Measurements from ENCODE around the gene GOPC.

GOPC gene

DNA sequence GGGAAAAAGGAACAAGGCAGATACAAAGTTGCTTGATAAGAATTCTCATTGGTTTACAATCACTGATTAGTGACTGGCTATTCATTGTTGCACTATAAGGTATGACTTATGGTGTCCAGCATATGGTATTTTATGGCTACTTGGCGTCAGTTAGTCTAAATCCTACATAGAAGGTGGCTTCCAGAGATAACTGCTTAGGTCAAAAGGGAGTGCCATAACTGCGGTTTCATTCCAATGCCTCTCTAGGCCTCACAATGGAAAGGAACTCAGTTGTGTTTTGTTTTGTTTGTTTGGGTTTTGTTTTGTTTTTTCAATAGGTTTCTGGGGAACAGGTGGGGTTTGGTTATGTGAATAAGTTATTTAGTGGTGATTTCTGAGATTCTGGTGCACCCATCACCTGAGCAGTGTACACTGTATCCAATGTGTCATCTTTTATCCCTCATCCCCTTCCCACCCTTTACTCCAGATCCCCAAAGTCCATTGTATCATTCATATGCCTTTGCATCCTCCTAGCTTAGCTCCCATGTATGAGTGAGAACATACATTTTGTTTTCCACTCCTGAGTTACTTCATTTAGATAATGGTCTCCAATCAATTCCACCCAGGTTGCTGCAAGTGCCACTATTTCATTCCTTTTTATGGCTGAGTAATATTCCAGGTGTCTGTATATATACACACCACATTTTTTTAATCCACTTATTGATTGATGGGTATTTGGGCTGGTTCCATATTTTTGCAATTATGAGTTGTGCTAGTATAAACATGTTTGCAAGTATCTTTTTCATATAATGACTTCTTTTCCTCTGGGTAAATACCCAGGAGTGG lies 7.0 kb downstream of the GOPC start:
- no peak for DNase-seq

DNA sequence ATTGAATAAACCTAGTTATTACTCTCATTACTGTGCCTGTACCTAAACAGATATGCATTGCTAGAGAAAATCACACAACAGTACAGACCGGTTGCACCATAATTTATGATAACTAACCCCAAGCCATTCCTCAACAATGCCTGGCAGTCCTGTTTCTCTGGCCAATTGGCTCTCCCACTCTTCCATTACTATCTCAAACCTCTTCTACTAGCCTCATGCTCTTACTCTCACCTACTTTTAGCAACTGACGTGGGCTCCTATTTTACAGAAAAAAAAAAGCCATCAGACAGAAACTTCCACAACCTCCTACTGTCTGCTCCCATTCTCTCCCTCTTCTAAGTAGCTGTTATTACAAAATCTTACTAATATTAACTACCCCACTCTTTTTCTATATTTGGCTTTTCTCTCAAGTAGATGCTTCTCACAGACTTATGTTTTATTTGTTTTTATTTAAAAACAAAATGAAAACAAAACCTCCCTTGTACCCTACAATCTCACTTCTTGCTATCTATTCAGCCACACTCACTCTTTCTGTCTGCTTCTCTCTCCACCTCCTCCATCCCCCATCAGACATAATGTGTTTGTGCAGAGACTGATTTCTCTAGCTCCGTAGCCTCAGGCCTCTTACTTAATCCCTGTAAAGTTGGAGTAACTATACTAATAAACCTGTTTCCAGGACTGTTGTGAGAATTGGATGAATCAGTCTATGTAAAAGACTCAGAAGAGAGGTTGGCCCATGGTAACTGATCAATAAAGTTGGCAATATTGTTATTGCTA lies 9.1 kb downstream of the GOPC start:
- DNase-seq, result no peak

DNA sequence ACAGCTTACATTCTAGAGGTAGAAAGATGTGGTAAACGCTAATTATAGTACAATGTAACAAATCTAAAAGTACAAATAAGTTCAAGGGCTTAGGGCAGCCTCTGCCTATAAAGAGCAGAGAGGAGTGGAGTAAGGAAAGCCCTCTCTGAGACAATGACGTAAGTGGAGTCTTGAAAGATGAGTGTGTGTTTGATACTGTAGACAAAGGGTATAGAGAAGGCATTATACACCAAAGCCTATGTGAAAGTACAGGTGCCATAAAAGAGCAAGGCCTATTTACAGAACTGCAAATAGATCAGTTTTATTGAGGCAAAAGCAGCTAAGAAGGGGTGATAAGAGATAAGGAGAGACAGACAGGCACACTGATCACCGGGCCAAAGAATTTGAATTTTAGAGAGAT lies 10.9 kb downstream of the GOPC start:
- no peak for DNase-seq

DNA sequence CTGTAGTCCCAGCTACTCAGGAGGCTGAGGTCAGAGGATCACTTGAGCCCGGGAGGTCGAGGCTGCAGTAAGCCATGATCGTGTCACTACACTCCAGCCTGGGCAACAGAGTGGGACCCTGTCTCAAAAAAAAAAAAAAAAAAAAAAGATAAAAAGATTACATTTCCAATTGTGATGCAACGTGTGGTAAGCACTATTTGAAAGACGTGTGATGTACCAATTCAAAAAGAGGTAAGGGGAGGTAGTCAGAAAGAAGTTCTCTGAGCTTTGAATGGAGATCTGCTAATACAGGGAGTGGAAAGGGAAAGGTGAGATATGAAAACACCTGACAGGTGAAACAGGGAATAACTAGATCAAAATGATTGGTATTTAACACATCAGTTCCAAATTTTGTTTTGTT lies 11.9 kb downstream of the GOPC start:
- DNase-seq, result no peak

DNA sequence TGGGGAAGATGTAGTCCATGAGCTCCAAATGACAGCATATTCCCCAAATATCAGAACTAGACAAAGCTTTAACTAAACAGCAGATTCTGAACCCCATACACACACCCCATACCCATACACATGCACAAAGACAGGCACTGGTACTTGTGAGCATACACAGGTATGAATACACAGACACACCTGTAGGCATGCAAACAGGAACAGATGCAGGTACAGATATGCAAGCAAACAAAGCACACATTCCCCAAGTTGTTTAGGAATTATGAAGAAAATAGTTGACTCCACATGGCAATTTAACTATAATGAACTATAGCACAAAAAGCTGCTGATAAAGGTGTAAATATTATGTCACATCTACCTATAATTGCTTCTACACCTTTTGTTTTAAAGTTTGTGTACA lies 16.7 kb downstream of the GOPC start:
- DNase-seq, result no peak

DNA sequence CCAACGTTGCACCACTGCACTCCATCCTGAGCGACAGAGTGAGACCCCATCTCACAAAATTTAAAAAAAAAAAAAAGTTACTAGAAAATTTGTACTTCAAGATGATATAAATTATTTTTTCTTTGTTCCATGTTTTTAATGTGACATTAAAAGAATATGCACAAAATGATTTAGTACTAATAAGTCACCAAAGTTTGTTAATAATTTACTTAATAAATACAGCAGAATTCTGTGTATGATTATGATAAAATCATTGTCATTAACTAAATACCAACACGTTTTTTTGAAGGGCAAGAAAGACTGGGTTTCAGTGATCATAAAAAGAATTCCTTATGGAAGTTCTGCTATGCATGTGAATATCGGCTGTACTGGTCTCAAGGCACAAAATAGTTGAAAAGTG lies 28.1 kb downstream of the GOPC start:
- no peak for DNase-seq

DNA sequence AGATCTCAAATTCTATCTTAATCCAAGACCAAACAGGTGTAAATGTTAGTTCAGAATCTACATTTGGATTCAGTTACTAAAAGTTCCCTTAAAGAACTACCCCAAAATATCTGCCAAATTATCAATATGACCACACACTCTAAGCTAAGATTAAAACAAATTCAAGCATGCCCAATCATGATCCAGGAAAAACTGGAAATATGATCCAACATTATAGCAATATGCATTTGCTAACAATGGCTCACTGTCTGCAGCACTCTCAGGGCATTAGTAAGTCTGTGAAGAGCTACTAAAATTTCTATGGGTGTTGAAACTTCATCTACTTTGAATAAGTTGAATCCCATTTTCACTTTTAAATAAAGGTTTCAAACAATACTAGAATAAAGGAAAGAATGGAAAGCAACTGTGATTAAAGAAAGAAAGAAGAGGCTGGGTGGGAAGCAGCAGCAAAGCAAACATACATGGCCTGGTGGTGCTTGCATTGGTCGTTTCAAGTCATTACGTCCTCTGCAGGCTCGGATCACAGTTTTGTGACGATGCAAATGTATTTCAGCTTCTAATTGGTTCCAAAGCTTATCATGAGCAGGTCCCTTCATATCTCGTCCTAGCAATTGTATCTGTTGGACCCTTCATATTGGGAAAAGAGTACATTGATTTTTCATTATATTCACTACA lies 29.2 kb downstream of the GOPC start:
- DNase-seq, result no peak

DNA sequence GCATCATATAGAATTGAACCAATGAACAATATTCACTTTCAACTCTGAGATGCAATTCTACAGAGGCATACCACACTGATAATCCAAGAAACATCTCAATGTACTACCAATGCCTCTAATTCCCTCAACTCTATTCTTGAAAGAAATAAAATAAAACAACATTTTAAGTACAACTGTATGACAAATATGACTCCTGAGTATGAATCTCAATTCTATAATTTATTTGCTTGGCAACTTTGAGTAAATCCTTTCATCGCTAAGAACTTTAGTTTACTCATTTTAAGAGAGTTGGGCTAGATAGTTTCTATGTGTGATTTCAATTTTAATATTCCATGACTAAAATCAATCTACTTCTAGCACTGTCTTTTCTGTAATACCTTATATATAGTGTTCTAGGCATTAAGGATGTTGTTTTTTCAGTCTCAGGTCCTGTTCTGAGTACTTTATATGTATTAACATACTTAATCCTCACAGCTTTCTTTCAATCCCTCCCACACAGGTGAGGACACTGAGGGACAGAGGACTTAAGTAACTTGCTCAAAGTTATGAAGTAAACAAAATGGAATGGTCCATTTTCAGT lies 33.4 kb downstream of the GOPC start:
- no peak for DNase-seq

DNA sequence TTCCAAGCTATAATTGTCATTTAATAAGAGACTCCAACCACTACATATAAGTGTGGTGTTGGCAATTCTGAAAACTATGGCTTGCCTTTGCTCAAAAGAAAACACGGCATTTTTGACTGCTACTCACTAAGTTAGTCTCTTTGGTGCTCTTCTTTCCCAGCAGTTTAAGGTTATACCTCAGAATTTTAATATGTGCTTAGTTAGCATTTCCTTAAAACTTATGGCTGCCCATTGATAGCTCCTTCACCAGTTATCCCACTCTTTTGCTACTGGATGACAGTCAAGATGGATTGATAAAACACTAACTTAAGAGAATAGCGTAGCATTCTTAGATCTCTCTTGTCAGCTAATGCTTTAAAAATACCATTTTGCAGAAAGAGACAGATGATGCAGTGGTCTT lies 34.1 kb downstream of the GOPC start:
- no peak for DNase-seq

DNA sequence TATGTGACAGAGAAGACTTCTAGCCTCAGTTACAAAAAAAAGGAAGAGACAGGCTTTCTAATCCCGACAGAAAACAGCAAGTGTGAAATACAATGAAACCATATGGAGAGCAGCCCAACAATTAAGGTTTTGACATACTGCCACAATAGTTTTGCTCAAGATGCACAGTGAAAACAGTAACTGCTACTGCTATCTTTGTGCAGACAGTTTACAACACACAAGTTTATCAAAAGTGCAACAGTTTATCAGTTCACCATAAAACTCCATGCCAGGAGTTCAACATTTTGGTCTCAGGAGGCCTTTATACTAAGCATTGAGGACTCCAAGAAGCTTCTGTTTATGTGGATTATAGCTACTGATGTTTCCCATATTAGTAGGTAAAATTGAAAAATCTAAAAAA lies 37.6 kb downstream of the GOPC start:
- no peak for DNase-seq

DNA sequence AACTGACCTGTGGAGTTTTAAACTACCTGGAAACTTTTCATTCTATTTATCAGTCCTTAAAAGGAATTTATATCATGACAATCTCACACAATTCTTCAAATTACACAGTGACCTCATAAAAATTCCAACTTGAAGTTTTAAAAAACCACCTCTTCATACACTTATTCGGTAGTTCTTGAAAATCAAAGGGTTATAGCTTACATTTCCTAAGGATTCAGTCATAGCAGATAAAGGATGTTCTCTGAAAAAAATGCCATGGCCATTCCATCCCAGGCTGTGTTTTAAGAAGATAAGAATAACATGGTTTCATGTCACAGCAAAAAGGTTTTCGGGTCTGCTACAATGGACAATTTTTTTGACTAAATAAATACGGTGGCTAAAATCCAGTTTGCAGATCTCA lies 41.2 kb downstream of the GOPC start:
- DNase-seq, result no peak

DNA sequence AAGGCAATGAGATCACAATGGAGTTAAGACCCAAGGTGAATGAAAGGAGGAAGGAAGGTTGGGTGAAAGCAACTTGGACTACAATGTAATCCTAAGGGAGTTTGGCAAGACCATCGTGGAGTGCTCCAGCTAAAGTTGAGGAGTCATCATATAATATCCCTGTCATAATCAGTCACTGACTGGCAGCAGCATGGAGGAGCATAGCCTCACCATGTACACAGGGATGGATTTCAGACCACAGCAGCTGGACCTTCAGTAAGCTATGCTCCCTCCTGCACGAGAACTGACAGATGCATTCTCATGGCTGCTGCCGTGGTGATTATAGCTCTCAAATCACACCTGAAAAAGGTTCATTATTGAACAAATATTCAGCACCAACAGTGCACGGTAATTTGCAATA lies 43.0 kb downstream of the GOPC start:
- no peak for DNase-seq

DNA sequence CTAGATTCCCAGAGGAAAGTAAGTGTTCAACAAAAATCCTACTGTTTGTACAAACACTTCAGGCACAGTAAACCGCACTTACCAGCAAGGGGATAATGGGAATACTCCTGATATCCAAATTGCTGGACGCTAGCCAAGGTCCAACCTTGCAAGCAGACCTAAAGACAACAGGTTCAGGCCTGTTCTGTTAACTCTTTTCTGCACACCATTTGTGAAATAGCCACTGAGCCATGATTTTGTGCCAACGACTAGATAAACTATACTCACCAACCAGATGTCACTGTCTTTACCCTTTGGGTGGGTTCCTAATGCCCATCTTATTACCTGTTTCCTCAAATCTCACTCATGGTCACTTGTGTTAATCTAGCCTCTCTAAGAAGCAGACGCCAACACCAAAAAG lies 43.5 kb downstream of the GOPC start:
- no peak for DNase-seq

DNA sequence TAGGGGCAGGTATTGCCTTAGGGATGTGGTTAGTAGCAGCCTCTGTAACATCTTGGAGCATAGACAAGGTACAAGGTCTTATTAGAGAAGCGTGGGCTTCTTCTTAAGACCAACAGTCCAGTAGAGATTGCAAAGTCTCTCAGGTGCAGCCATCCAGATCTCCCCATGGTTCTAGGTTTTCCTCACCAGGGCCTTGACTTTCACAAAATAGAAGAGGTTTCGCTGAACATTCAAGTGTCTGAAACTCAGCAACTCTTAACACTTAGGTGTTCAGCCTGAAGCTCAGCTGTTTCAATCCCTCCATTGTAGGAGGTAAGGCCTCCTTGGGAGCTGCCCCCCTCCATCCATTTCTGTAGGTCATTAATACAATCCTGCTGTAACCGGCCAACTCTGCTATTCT lies 44.4 kb downstream of the GOPC start:
- DNase-seq, result no peak

DNA sequence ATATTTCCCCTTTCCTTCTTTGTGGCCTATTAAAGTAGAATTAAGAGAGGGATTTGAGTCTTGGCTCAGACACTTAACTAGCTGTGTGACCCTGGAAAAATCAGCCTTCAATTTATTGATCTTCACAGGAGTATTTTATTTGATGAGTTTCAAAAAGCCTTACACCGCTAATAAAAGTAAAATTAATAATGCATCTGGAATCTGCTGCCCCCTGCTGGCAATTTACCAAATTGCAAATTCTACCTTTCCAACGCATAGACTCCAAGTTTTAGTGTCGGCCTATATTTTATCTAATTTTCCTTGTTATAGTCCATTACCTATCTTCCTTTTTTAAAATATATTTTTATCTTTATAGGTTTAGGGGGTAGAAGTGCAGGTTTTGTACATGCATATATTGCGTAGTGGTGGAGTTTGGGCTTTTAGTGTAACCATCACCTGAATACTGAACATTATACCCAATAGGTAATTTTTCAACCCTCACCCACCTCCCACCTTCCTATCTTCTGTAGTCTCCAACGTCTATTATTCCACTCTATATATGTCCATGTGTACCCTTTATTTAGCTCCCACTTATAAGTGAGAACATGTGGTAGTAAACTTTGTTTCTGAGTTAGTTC lies 46.3 kb downstream of the GOPC start:
- peak; percentile 67 for DNase-seq

DNA sequence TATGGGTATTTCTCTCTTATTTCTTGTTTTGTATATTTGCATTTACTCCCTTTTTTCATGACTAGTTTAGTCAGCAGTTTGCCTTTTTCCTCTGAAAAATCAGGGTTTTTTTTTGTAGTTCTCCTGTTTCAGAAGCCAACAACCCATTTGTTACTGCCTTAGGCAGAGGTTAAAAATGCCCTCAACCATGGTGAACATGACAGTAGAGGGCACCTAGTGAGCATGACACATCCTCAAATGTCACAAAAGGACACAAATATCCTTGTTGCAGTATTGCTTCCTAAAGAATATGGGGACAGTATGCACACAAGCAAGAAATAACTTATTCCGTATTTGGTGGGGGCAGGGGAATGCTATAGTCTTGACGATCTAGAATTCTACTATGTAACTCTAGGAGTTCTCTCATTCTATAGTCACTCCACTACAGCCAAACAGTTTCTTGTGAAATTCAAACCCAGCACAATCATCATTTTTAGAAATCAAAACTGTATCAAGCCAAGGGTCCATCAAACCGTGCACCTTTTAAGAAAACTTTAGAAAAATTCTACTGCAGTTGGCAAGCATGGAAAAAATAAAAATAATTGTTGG lies 47.0 kb downstream of the GOPC start:
- DNase-seq, result no peak

DNA sequence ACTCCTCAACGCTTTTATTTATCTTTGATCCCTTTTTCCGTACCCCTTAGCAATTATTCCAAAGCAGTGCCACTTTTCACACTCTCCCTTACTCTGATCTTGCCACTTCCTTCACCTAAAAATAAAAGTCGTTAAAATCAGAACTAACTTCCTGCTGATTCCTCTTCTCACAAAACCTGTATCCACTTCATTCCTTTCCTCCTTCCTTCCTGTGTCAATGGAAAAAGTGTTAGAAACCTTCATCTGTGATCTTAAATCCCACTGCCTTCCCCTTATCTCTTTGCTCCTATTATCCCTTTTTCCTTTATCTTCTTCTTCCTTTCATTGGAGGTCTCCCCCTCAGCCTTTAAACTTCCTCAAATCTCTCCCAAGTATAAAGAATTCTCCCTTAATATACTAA lies 49.2 kb downstream of the GOPC start:
- no peak for DNase-seq

DNA sequence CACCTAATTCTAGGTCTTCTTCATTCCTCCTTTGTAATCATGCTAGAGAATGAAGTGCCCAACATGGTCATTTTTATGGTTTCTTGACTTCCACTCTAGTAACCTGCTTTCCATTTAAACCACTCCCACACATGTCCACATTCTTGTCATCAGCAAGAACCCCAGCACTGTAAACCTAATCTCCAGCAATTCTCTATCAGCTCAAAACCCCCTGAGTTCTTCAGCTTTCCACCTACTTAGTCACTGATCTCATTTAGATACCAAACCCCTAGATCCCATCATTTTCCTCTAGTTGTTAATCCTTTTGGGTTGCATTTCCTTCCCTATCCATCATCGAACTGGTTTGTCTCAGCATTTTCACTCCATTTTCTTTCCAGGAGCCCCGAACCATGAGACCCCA lies 49.7 kb downstream of the GOPC start:
- DNase-seq, result no peak

DNA sequence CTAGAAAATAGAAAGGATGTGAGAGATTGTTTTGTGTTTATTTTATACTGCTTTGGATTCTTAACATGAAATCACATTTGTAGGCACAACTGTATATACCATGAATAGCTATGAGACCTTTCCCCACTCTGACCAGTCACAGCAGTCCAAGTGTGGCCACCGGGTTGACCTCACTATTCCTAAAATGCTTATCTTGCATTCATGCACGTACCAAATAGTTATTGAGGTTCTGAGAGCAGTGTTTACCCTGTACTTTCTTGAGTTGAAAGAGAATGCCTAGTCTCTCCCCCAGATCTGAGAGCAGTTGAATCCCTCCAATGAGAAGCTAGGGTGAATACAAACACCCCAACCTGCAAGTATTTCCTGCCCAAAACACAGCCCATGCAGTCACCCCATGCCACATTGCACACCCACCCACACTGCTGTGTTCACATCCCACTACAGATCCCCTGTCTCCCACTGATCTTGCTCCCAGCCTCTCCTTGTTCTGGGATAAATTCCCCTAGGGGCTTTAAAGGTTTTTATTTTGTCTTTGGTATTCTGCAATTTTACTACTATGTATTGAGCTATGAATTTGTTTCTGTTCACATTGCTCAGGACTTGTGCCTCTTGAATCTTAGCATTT lies 51.6 kb downstream of the GOPC start:
- DNase-seq, result no peak

DNA sequence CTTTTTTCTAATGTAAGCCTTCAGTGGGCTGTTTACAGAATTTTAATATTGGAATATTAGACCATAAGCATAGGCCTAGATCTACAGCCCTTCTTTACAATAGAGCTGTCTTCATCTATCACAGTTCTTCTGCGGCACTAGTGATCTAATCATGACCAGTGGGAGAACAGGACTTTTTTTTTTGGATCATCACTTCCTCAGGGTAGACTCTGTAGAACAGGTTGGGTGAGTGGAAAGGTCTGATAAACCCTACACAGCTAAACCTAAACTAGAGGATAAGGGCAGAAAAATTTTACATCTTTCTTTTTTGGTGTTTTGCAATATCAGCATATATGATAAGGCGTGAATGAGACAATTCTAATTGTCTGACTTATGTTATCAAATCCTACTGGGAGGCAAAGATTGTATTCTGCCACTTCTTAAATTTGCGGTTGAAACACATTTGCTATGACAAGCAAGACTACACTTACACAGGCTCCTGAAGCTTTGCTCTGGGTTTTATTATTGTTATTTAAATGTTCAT lies 52.2 kb downstream of the GOPC start:
- DNase-seq, result no peak

DNA sequence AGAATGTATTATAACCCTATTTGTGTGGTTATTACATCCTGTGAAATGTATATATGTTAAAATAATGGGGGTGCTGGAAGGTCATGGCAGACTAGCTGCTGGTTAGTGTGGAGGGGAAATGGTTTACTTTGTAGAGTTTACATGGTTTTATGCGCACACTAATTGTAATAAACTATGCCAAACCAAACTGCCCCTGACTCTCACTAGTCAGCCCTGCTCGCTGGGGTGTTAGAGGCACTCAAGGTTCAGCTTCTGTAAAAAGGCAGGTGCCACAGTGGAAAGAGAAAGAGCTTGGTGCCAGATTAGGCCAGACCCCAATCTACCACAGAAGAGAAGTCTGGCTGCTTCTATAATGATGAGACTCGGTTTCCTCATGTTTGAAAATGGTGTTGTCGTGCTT lies 52.7 kb downstream of the GOPC start:
- peak; percentile 42 for DNase-seq

DNA sequence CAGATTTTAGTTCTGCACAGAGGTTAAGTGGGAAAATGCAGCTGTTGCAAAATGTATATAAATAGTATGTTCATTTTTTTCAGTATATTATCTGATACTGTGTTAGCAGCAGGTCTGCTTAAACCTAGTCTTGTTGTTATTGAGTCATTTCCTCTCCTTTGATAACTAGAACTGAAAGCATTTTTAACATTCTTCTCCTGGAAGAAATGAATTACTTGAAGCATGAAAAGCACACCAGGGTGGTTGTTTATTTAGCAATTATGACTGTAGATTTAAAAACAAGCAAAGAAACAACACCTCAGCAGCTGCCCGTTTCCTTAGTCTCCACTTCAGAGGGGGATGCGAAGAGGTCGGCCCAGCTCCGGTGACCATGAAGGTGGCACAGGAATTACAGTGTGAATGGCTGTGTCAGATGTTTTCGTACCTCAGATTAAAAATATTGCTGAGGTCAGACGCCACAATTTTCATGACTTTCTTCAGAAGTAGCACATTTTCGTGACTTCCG lies 53.5 kb downstream of the GOPC start:
- DNase-seq, result peak; percentile 41
